Measurements from ENCODE around the gene CCDC69. TPM values are rescaled to one million over a fixed set of nuclear protein-coding genes. Genes with fewer than 3 reads are reported as not detected.

Gene CCDC69
- total and polyA plus RNA-seq, 2 of the 8 experiments (the other 6 are each of a cell fraction or from before 2014, with no cell fraction given): 8.4 to 10.8 TPM

GRCh38 chr5:151225071-151225470, 1.2 kb upstream of the CCDC69 start:
- no peak overlapping the region for H2BK120ac ChIP-seq (replicated peaks; ENCODE audit: low read depth, low read length)
- no peak overlapping the region for H3K56ac ChIP-seq (replicated peaks; ENCODE audit: insufficient read length, low read depth, low read length)
- no peak overlapping the region for H2BK20ac ChIP-seq (ENCODE audit: low read length)
- H3K79me2 ChIP-seq (ENCODE audit: control insufficient read depth in 1 of 2, insufficient read depth in 2 of 2, low read length in 2 of 2): no peaks in the 10 kb centered on the region
- H3K27me3 ChIP-seq (replicated peaks in 1 of 4; ENCODE audit: control insufficient read depth in 3 of 4, extremely low read depth in 1 of 4, insufficient read depth in 3 of 4, low read length in 3 of 4): peaks cover 0 to 2% (median 0%) of the 10 kb centered on the region in 4 experiments; a peak in 3 of 7 replicates
- peaks cover 0 to 2% of the 10 kb centered on the region in 2 experiments for H4K20me1 ChIP-seq (replicated peaks in 1 of 2; ENCODE audit: control insufficient read depth in 1 of 2, insufficient read depth in 2 of 2, low read length in 2 of 2)
- ChIA-PET CTCF (ENCODE audit: partially characterized antibody) (interaction anchor here (1.0 to 5.2 kb wide), 5 partner anchors 14 to 176 kb away, joined by 3 to 56 read pairs (median 3); no protein-coding TSS in a partner anchor), POLR2A (ENCODE audit: partially characterized antibody) (interaction anchor here (0.6 to 1.7 kb wide), 2 partner anchors 10 to 1111 kb away, joined by 3 to 4 read pairs; no protein-coding TSS in a partner anchor)
- H3K4me1 ChIP-seq (replicated peaks in 1 of 4; ENCODE audit: control insufficient read depth in 3 of 4, insufficient read depth in 4 of 4, low read length in 3 of 4): peaks cover 2 to 12% (median 6%) of the 10 kb centered on the region in 4 experiments
- H3K9me3 ChIP-seq (ENCODE audit: insufficient read depth in 2 of 2, low read depth in 1 of 2, low read length in 1 of 2): no peaks in the 10 kb centered on the region
- no peak overlapping the region for H3K18ac ChIP-seq (ENCODE audit: extremely low read depth, low read length)
- no peak overlapping the region for H2BK12ac ChIP-seq (ENCODE audit: low read depth, low read length)
- H2AK5ac ChIP-seq (ENCODE audit: low read depth, low read length): no peak overlapping the region
- peaks cover 5% of the 10 kb centered on the region; the same call in 1 of the 2 replicates for H3K23me2 ChIP-seq (ENCODE audit: low read depth, low read length)
- no peak for DNase-seq (ENCODE audit: low read depth in 1 of 2, low spot score in 2 of 2)
- no peak overlapping the region for H4K5ac ChIP-seq (ENCODE audit: insufficient read length, low read depth, low read length)
- FAIRE-seq: no peak
- H3K4me3 ChIP-seq (ENCODE audit: extremely low read depth in 1 of 4, insufficient read depth in 2 of 4, low read depth in 3 of 4, low read length in 4 of 4): no peak overlapping the region
- no peak overlapping the region for H3K14ac ChIP-seq (ENCODE audit: insufficient read length)
- H3K9ac ChIP-seq (replicated peaks in 1 of 4; ENCODE audit: extremely low read depth in 1 of 4, low read depth in 3 of 4, low read length in 3 of 4): no peak overlapping the region
- no peak overlapping the region for H4K91ac ChIP-seq (replicated peaks; ENCODE audit: insufficient read length, low read length)
- H3K4me2 ChIP-seq (ENCODE audit: insufficient read depth in 1 of 2, low read depth in 2 of 2, low read length in 2 of 2): no peak overlapping the region; a peak in 1 of 4 replicates
- no peak overlapping the region for H3K27ac ChIP-seq (ENCODE audit: low read depth, low read length)
- H2AFZ ChIP-seq (ENCODE audit: low read length): no peak overlapping the region; the same call in 1 of the 2 replicates
- H3K4ac ChIP-seq (replicated peaks; ENCODE audit: insufficient read length, low read depth, low read length): no peak overlapping the region
- peaks cover 3% of the 10 kb centered on the region; the same call in 1 of the 2 replicates for H3K79me1 ChIP-seq (ENCODE audit: low read depth, low read length)
- no peak overlapping the region for H4K8ac ChIP-seq (ENCODE audit: extremely low read depth, insufficient read depth, low read length)
- H2BK5ac ChIP-seq (ENCODE audit: low read depth, low read length): no peak overlapping the region
- 90% methylated on average over 4 of the region's 4 CpGs; no CpG with 5 or more reads in 1 of the 2 experiments for WGBS, 2 experiments (ENCODE audit: extremely low coverage in 1 of 2, insufficient coverage in 1 of 2, insufficient read length in 1 of 2, insufficient replicate concordance in 2 of 2, low coverage in 1 of 2, low lambda C conversion rate in 2 of 2, missing lambda C conversion rate in 1 of 2)
- H3K23ac ChIP-seq (ENCODE audit: insufficient read length): no peak overlapping the region
- no peak for TF ChIP-seq BCL11A (IDR thresholded peaks at IDR 0.05; ENCODE audit: low read depth in 2 of 2, low read length in 2 of 2)
- no peak for TF ChIP-seq MAX (IDR thresholded peaks at IDR 0.05)
- no peak for TF ChIP-seq NRF1 (IDR thresholded peaks at IDR 0.05; ENCODE audit: low read depth, low read length)
- no peak for TF ChIP-seq SRF (IDR thresholded peaks at IDR 0.05; ENCODE audit: low read depth, low read length)
- no peak for TF ChIP-seq ZNF274 (IDR thresholded peaks at IDR 0.05; ENCODE audit: borderline replicate concordance, extremely low read depth, low read length)
- no peak for TF ChIP-seq POLR2AphosphoS5 (IDR thresholded peaks at IDR 0.05; ENCODE audit: low read depth, low read length)
- TF ChIP-seq CEBPB (IDR thresholded peaks at IDR 0.05; ENCODE audit: low read depth, low read length): no peak
- H3K36me3 ChIP-seq (ENCODE audit: control insufficient read depth in 2 of 4, insufficient read depth in 4 of 4, low read length in 3 of 4): no peaks in the 10 kb centered on the region
- H2BK15ac ChIP-seq (ENCODE audit: low read length): no peak overlapping the region
